IPS-NIHi7 (cell line): ENCODE measurements around the gene CSGALNACT2.

ENCODE experiments used
- DNase-seq: peaks from one replicate; pipeline ENCODE4 v3.0.0; 2012; ENCODE audit warnings: mixed read lengths; ENCODE audit errors: extremely low spot score

The CSGALNACT2 gene

GRCh38 chr10:43111921-43112607, 26.2 kb upstream of the CSGALNACT2 start:
- DNase-seq = no peak

- DNase-seq = no peak
These were observed 25.7 kb upstream of the CSGALNACT2 start for GRCh38 chr10:43112608-43112961.

- DNase-seq = no peak
These were observed 24.8 kb upstream of the CSGALNACT2 start for GRCh38 chr10:43113201-43114087.

- DNase-seq = no peak
These were observed 24.0 kb upstream of the CSGALNACT2 start for GRCh38 chr10:43114088-43114742.

- DNase-seq = no peak
These were observed 23.3 kb upstream of the CSGALNACT2 start for GRCh38 chr10:43114743-43115611.

- DNase-seq = no peak
These were observed 22.2 kb upstream of the CSGALNACT2 start for GRCh38 chr10:43115881-43116595.

- DNase-seq = no peak
These were observed 21.6 kb upstream of the CSGALNACT2 start for GRCh38 chr10:43116596-43116995.

GRCh38 chr10:43117031-43117776, 21.0 kb upstream of the CSGALNACT2 start:
- DNase-seq = no peak

GRCh38 chr10:43117777-43118583, 20.3 kb upstream of the CSGALNACT2 start:
- DNase-seq = no peak

- DNase-seq = no peak
These were observed 19.4 kb upstream of the CSGALNACT2 start for GRCh38 chr10:43118631-43119415.

GRCh38 chr10:43119416-43120115, 18.7 kb upstream of the CSGALNACT2 start:
- DNase-seq = no peak

- no peak for DNase-seq
These were observed 17.9 kb upstream of the CSGALNACT2 start for GRCh38 chr10:43120116-43120928.

- DNase-seq = no peak
These were observed 17.3 kb upstream of the CSGALNACT2 start for GRCh38 chr10:43120929-43121314.

GRCh38 chr10:43121444-43121843, 16.8 kb upstream of the CSGALNACT2 start:
- DNase-seq = no peak

- no peak for DNase-seq
These were observed 16.1 kb upstream of the CSGALNACT2 start for GRCh38 chr10:43122096-43122495.

GRCh38 chr10:43122826-43123225, 15.4 kb upstream of the CSGALNACT2 start:
- no peak for DNase-seq
